HEK293T (cell line): Measurements from ENCODE around the gene DMD.

Experiments
- CTCF ChIA-PET: fragments of 350-600 bp; formaldehyde crosslinking; extraction: SDS; loops from one replicate; lab custom pipeline; 2021; ENCODE audit warnings: antibody characterized with exemption, inconsistent platforms; lab: Yijun Ruan, JAX
- POLR2A ChIA-PET: fragments of 350-600 bp; formaldehyde crosslinking; extraction: SDS; loops from one replicate; lab custom pipeline; 2020; ENCODE audit warnings: antibody characterized with exemption, inconsistent platforms; lab: Yijun Ruan, JAX
- DNase-seq: peaks from one replicate; pipeline ENCODE4 v3.0.0; 2012; ENCODE audit warnings: mixed read lengths; ENCODE audit errors: extremely low spot score
- ARNT ChIP-seq: fragments of 450-650 bp; IDR thresholded peaks from 2 replicates; pipeline ENCODE4 v1.6.1; 2017; ENCODE audit warnings: mild to moderate bottlenecking
- BHLHE40 ChIP-seq: fragments of 450-650 bp; IDR thresholded peaks from 2 replicates; pipeline ENCODE4 v1.6.1; 2016; ENCODE audit warnings: mild to moderate bottlenecking, moderate library complexity, borderline replicate concordance
- CTBP1 ChIP-seq: fragments of 450-650 bp; IDR thresholded peaks from 2 replicates; pipeline ENCODE4 v1.6.1; 2016; ENCODE audit warnings: borderline replicate concordance
- ELF4 ChIP-seq: fragments of 450-650 bp; IDR thresholded peaks from 2 replicates; pipeline ENCODE4 v1.6.1; 2017; ENCODE audit warnings: antibody characterized with exemption
- FOXA1 ChIP-seq: fragments of 450-650 bp; IDR thresholded peaks from 2 replicates; pipeline ENCODE4 v1.6.1; 2016; ENCODE audit warnings: mild to moderate bottlenecking
- FOXK2 ChIP-seq: fragments of 450-650 bp; IDR thresholded peaks from 2 replicates; pipeline ENCODE4 v1.6.1; 2016; ENCODE audit warnings: mild to moderate bottlenecking
- FOXM1 ChIP-seq: fragments of 450-650 bp; IDR thresholded peaks from 2 replicates; pipeline ENCODE4 v1.6.1; 2017; ENCODE audit warnings: mild to moderate bottlenecking, borderline replicate concordance
- HDGF ChIP-seq: fragments of 450-650 bp; IDR thresholded peaks from 2 replicates; pipeline ENCODE4 v1.6.1; 2017; ENCODE audit warnings: antibody characterized with exemption, borderline replicate concordance
- L3MBTL2 ChIP-seq: fragments of 450-650 bp; conservative IDR thresholded peaks from 2 replicates; pipeline ENCODE4 v1.6.1; 2016; ENCODE audit warnings: mild to moderate bottlenecking
- LEF1 ChIP-seq: fragments of 450-650 bp; IDR thresholded peaks from 2 replicates; pipeline ENCODE4 v1.6.1; 2017; ENCODE audit warnings: mild to moderate bottlenecking, borderline replicate concordance
- NFRKB ChIP-seq: fragments of 450-650 bp; IDR thresholded peaks from 2 replicates; pipeline ENCODE4 v1.6.1; 2016; ENCODE audit warnings: mild to moderate bottlenecking, moderate library complexity
- SP1 ChIP-seq: fragments of 450-650 bp; IDR thresholded peaks from 2 replicates; pipeline ENCODE4 v1.6.1; 2017
- SUZ12 ChIP-seq: fragments of 450-650 bp; IDR thresholded peaks from 2 replicates; pipeline ENCODE4 v1.6.1; 2016; ENCODE audit warnings: mild to moderate bottlenecking
- TARDBP ChIP-seq: fragments of 450-650 bp; IDR thresholded peaks from 2 replicates; pipeline ENCODE4 v1.6.1; 2016
- ZNF384 ChIP-seq: fragments of 450-650 bp; IDR thresholded peaks from 2 replicates; pipeline ENCODE4 v1.6.1; 2016
- TF ChIP-seq, protein P1 (sequence below): fragments of 450-650 bp; IDR thresholded peaks from 2 replicates; pipeline ENCODE4 v1.6.1; 2016

Gene DMD

GRCh38 chrX:32572644-32573043 lies 638.7 kb downstream of the DMD start:
- DNase-seq, result no peak
- TF ChIP-seq FOXM1, result no peak
- no peak for TF ChIP-seq FOXA1
- no peak for TF ChIP-seq ZNF384
- no peak for TF ChIP-seq NFRKB
- TF ChIP-seq SP1, result no peak
- TF ChIP-seq HDGF, result no peak
- no peak for TF ChIP-seq BHLHE40
- no peak for TF ChIP-seq CTBP1
- no peak for TF ChIP-seq ELF4
- TF ChIP-seq ARNT, result no peak
- no peak for TF ChIP-seq L3MBTL2
- TF ChIP-seq TARDBP, result no peak
- TF ChIP-seq, protein P1, sequence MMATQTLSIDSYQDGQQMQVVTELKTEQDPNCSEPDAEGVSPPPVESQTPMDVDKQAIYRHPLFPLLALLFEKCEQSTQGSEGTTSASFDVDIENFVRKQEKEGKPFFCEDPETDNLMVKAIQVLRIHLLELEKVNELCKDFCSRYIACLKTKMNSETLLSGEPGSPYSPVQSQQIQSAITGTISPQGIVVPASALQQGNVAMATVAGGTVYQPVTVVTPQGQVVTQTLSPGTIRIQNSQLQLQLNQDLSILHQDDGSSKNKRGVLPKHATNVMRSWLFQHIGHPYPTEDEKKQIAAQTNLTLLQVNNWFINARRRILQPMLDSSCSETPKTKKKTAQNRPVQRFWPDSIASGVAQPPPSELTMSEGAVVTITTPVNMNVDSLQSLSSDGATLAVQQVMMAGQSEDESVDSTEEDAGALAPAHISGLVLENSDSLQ, result no peak
- TF ChIP-seq SUZ12, result no peak
- ChIA-PET POLR2A (no interaction called here), CTCF (no interaction called here)

- TF ChIP-seq, protein P1, result no peak
- no peak for TF ChIP-seq BHLHE40
- TF ChIP-seq L3MBTL2, result no peak
- TF ChIP-seq TARDBP, result no peak
- no peak for TF ChIP-seq ELF4
- TF ChIP-seq LEF1, result no peak
- TF ChIP-seq SUZ12, result no peak
- TF ChIP-seq NFRKB, result no peak
- no peak for TF ChIP-seq ZNF384
- TF ChIP-seq FOXA1, result no peak
- TF ChIP-seq ARNT, result no peak
- ChIA-PET CTCF (no interaction called here), POLR2A (no interaction called here)
- no peak for DNase-seq
Observed at GRCh38 chrX:32571579-32571978, 639.8 kb downstream of the DMD start.

- TF ChIP-seq ELF4 (no peak), L3MBTL2 (no peak), ARNT (no peak), BHLHE40 (no peak), ZNF384 (no peak), FOXM1 (no peak), CTBP1 (no peak), FOXK2 (no peak), FOXA1 (no peak), SP1 (no peak)
- TF ChIP-seq, protein P1, result no peak
- DNase-seq, result no peak
- ChIA-PET POLR2A (no interaction called here), CTCF (no interaction called here)
Observed at GRCh38 chrX:32562261-32562660, 649.1 kb downstream of the DMD start.

DNA sequence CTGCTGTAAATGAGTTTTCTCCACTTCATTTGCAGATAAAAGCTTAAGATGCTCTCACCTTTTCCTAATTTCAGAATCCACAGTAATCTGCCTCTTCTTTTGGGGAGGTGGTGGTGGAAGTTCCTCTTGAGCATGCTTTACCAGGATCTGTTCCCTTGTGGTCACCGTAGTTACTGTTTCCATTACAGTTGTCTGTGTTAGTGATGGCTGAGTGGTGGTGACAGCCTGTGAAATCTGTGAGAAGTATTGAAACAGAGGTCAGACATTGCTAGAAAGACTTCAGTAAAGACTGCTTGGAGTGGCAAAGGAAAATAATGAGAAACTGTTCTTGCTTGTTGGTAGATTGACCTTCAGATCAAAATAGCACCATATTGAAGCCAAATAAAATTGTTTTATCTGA lies 666.2 kb downstream of the DMD start:
- TF ChIP-seq LEF1 (no peak), ELF4 (no peak), HDGF (no peak)
- ChIA-PET POLR2A (no interaction called here), CTCF (no interaction called here)
- no peak for DNase-seq

DNA sequence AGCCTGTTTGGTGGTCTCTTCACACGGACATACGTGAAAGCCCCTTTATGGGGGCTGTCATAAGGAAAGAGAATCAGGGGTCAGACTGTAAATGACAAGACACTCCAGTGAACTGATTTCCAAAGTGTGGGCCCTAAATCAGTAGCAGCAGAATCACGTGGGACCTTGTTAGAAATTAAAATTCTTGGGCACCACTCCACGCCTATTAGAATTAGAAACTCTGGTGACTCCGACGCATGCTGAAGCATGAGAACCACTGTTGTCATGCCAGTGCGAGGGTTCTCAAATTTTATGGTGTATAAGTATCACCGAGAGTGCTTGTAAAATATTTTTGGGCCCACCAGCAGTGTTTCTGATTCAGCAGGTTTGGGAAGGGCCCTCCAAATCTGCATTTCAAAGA lies 672.8 kb downstream of the DMD start:
- no peak for TF ChIP-seq FOXK2
- TF ChIP-seq ARNT, result no peak
- no peak for TF ChIP-seq SUZ12
- TF ChIP-seq, protein P1, result no peak
- no peak for TF ChIP-seq L3MBTL2
- TF ChIP-seq CTBP1, result no peak
- TF ChIP-seq FOXM1, result no peak
- TF ChIP-seq TARDBP, result no peak
- no peak for TF ChIP-seq HDGF
- no peak for TF ChIP-seq NFRKB
- no peak for TF ChIP-seq LEF1
- no peak for TF ChIP-seq SP1
- TF ChIP-seq FOXA1, result no peak
- TF ChIP-seq ZNF384, result no peak
- TF ChIP-seq ELF4, result no peak
- no peak for TF ChIP-seq BHLHE40
- DNase-seq, result no peak
- POLR2A ChIA-PET, result no interaction called here
- CTCF ChIA-PET, result no interaction called here

- POLR2A ChIA-PET, result no interaction called here
- DNase-seq, result no peak
- CTCF ChIA-PET, result no interaction called here
- TF ChIP-seq TARDBP (no peak), L3MBTL2 (no peak), LEF1 (no peak), FOXK2 (no peak), BHLHE40 (no peak), ZNF384 (no peak), ARNT (no peak), HDGF (no peak), CTBP1 (no peak)
- TF ChIP-seq, protein P1, result no peak
Observed at GRCh38 chrX:32533848-32534247, 677.5 kb downstream of the DMD start.
